ENCODE measurements around the gene SETBP1. TPM values are rescaled to one million over a fixed set of nuclear protein-coding genes. Genes with fewer than 3 reads are reported as not detected.

Gene SETBP1
- total RNA-seq, 1 experiment from 2014 or later, result 0.05 TPM

- TF ChIP-seq REST (IDR thresholded peaks at IDR 0.05; ENCODE audit: low read depth) (no peak), ELF1 (IDR thresholded peaks at IDR 0.05; ENCODE audit: borderline replicate concordance, low read depth) (no peak), MAX (IDR thresholded peaks at IDR 0.05) (no peak), CBX3 (IDR thresholded peaks at IDR 0.05; ENCODE audit: low read depth) (no peak), FOSL1 (IDR thresholded peaks at IDR 0.05; ENCODE audit: low read depth) (no peak), EGR1 (IDR thresholded peaks at IDR 0.05; ENCODE audit: low read depth) (no peak), SRF (IDR thresholded peaks at IDR 0.05; ENCODE audit: low read depth) (no peak)
These were observed 85.8 kb downstream of the SETBP1 start (continued) for GRCh38 chr18:44766450-44766849.

GRCh38 chr18:44767807-44768206 lies 87.1 kb downstream of the SETBP1 start:
- Histone ChIP-seq H3K9ac (ENCODE audit: low read length) (no peak overlapping the region), H3K9me3 (ENCODE audit: control insufficient read depth in 1 of 2, insufficient read depth in 1 of 2, low read depth in 1 of 2, low read length in 2 of 2) (peaks cover 0 to 22% of the 10 kb centered on the region in 2 experiments; a peak in 2 of 4 replicates), H3K4me1 (ENCODE audit: control insufficient read depth in 1 of 2, insufficient read depth in 2 of 2, low read length in 2 of 2) (no peaks in the 10 kb centered on the region), H3K36me3 (ENCODE audit: control insufficient read depth in 1 of 2, insufficient read depth in 2 of 2, low read length in 2 of 2) (no peaks in the 10 kb centered on the region), H3K4me3 (replicated peaks in 1 of 2; ENCODE audit: low read depth in 1 of 2, low read length in 2 of 2) (no peak overlapping the region), H3K79me2 (ENCODE audit: insufficient read depth, low read length) (no peaks in the 10 kb centered on the region), H3K4me2 (ENCODE audit: low read length) (no peak overlapping the region), H3K27me3 (ENCODE audit: insufficient read depth, low read length) (no peaks in the 10 kb centered on the region), H3K27ac (ENCODE audit: low read depth, low read length) (no peak overlapping the region), H2AFZ (ENCODE audit: low read depth, low read length, poor library complexity, severe bottlenecking) (no peak overlapping the region), H4K20me1 (ENCODE audit: insufficient read depth) (no peaks in the 10 kb centered on the region), H3K9me2 (ENCODE audit: insufficient read depth) (no peaks in the 10 kb centered on the region)
- DNase-seq (ENCODE audit: low read depth, low spot score), result no peak
- no peak for TF ChIP-seq RAD21 (IDR thresholded peaks at IDR 0.05; ENCODE audit: low read depth)
- no peak for TF ChIP-seq FOSL1 (IDR thresholded peaks at IDR 0.05; ENCODE audit: low read depth)
- TF ChIP-seq EZH2 (IDR thresholded peaks at IDR 0.05), result no peak
- TF ChIP-seq EGR1 (IDR thresholded peaks at IDR 0.05; ENCODE audit: low read depth), result no peak
- ChIA-PET CTCF (no interaction called here), RAD21 (ENCODE audit: low non-redundant PET in 1 of 2, low total read pairs in 2 of 2, uncharacterized antibody in 2 of 2, unreplicated experiment in 2 of 2) (no interaction called here), POLR2A (no interaction called here)
- intact Hi-C loops (cut with micrococcal nuclease), result no loop called here
- ATAC-seq, result no peak
- BruUV-seq (replicated peaks), result no TSS peak
